ENCODE data around the gene FAM89B. TPM values are rescaled to one million over a fixed set of nuclear protein-coding genes. Genes with fewer than 3 reads are reported as not detected.

Gene FAM89B
- total and polyA plus RNA-seq, 2 of the 8 experiments (the other 6 are each of a cell fraction or from before 2014, with no cell fraction given): 15.8 to 32.4 TPM

DNA sequence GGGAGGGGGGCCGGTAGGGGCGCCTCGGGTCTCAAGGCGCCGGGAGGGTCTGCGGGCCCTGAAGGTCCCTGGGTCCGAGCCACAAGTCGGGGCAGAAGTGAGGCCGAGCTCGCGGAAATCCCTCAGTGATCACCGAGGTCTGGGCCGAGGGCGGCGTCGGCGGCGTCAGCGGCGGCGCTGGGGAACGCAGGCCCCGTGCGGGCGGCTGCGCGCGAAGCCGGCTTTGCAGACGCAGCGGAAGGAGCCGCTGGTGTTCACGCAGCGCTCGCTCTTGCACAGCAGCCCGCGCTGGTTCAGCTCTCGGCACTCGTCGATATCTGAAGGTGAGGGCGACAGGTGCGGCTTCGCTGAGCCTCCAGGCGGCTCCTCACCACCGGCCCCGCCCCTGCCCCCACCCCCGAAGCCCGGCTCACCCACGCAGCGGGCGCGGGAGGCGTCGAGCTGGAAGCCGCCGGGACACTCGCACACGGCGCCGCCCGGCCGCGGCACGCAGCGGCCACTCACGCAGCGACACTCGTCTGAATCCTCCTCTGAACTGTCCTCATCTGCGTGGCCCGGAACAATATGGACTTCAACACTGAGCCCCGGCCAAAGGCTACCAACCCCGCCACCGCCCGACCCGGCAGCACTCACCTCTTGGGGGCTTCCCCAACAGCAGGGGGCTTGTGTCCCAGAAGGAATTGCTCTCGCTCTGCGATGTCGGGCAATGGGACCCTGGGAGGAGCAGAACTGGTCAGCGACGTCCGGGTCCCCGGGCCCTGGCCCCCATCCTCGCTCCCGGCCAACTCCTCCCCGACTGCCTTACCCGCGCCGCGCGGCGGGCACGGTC lies 33.2 kb upstream of the FAM89B start:
- Histone ChIP-seq H2BK15ac (ENCODE audit: low read length) (no peak overlapping the region), H3K18ac (ENCODE audit: extremely low read depth, low read length) (no peak overlapping the region; the same call in none of the 2 replicates), H3K14ac (ENCODE audit: insufficient read length) (no peak overlapping the region), H3K23me2 (ENCODE audit: low read depth, low read length) (peaks cover 17% of the 10 kb centered on the region), H4K20me1 (replicated peaks in 1 of 2; ENCODE audit: control insufficient read depth in 1 of 2, insufficient read depth in 2 of 2, low read length in 2 of 2) (peaks cover 3 to 14% of the 10 kb centered on the region in 2 experiments), H3K79me2 (ENCODE audit: control insufficient read depth in 1 of 2, insufficient read depth in 2 of 2, low read length in 2 of 2) (no peaks in the 10 kb centered on the region), H2BK20ac (ENCODE audit: low read length) (no peak overlapping the region), H2BK12ac (ENCODE audit: low read depth, low read length) (no peak overlapping the region), H3K27ac (ENCODE audit: low read depth, low read length) (no peak overlapping the region), H3K23ac (ENCODE audit: insufficient read length) (no peak overlapping the region), H4K91ac (replicated peaks; ENCODE audit: insufficient read length, low read length) (peak overlapping the region; percentile 73), H3K36me3 (ENCODE audit: control insufficient read depth in 2 of 4, insufficient read depth in 4 of 4, low read length in 3 of 4) (peaks cover 0 to 6% (median 2%) of the 10 kb centered on the region in 4 experiments; a peak in 3 of 8 replicates), H3K4me2 (ENCODE audit: insufficient read depth in 1 of 2, low read depth in 2 of 2, low read length in 2 of 2) (peak overlapping the region; percentile 64 to 89), H3K4me1 (replicated peaks in 1 of 4; ENCODE audit: control insufficient read depth in 3 of 4, insufficient read depth in 4 of 4, low read length in 3 of 4) (peaks cover 0 to 9% (median 1%) of the 10 kb centered on the region in 4 experiments; a peak in 5 of 7 replicates), H3K9ac (replicated peaks in 1 of 4; ENCODE audit: extremely low read depth in 1 of 4, low read depth in 3 of 4, low read length in 3 of 4) (no peak overlapping the region), H2AFZ (ENCODE audit: low read length) (no peak overlapping the region), H2BK120ac (replicated peaks; ENCODE audit: low read depth, low read length) (no peak overlapping the region), H3K4me3 (ENCODE audit: extremely low read depth in 1 of 4, insufficient read depth in 2 of 4, low read depth in 3 of 4, low read length in 4 of 4) (peak overlapping the region; percentile 16 to 68 (median 40)), H3K56ac (replicated peaks; ENCODE audit: insufficient read length, low read depth, low read length) (no peak overlapping the region), H3K4ac (replicated peaks; ENCODE audit: insufficient read length, low read depth, low read length) (peak overlapping the region; percentile 17), H3K9me3 (ENCODE audit: insufficient read depth in 2 of 2, low read depth in 1 of 2, low read length in 1 of 2) (no peaks in the 10 kb centered on the region), H4K8ac (ENCODE audit: extremely low read depth, insufficient read depth, low read length) (peak overlapping the region; percentile 73), H4K5ac (ENCODE audit: insufficient read length, low read depth, low read length) (no peak overlapping the region), H3K27me3 (replicated peaks in 1 of 4; ENCODE audit: control insufficient read depth in 3 of 4, extremely low read depth in 1 of 4, insufficient read depth in 3 of 4, low read length in 3 of 4) (peaks cover 0 to 24% (median 13%) of the 10 kb centered on the region in 4 experiments; a peak in 6 of 7 replicates), H2BK5ac (ENCODE audit: low read depth, low read length) (no peak overlapping the region), H2AK5ac (ENCODE audit: low read depth, low read length) (no peak overlapping the region), H3K79me1 (ENCODE audit: low read depth, low read length) (no peaks in the 10 kb centered on the region)
- ChIA-PET CTCF (ENCODE audit: partially characterized antibody) (interaction anchor here (0.6 to 10.5 kb wide), 13 partner anchors 8 to 435 kb away, joined by 3 to 284 read pairs (median 6); partner anchors contain the start of genes EHBP1L1, FAM89B, LTBP3 and SCYL1), POLR2A (ENCODE audit: partially characterized antibody) (interaction anchor here (0.8 to 5.2 kb wide), 18 partner anchors 10 to 661 kb away, joined by 3 to 62 read pairs (median 6); partner anchors contain the start of genes EHD1, FAM89B, MALAT1 and SCYL1)
- 7% methylated on average over 34 of the region's 92 CpGs; no CpG with 5 or more reads in 1 of the 2 experiments for WGBS, 2 experiments (ENCODE audit: extremely low coverage in 1 of 2, insufficient coverage in 1 of 2, insufficient read length in 1 of 2, insufficient replicate concordance in 2 of 2, low coverage in 1 of 2, low lambda C conversion rate in 2 of 2, missing lambda C conversion rate in 1 of 2)
- no peak for FAIRE-seq
- peak in 1 of 2 experiments; percentile 71 for DNase-seq (ENCODE audit: low read depth in 1 of 2, low spot score in 2 of 2)
- TF ChIP-seq CREB1 (IDR thresholded peaks at IDR 0.05): peak; percentile 6; the same call in 1 of the 2 replicates
- TF ChIP-seq GTF2F1 (IDR thresholded peaks at IDR 0.05; ENCODE audit: borderline replicate concordance, low read depth, low read length): no peak
- 0 out of 2 replicates have a peak, but pooled peaks have one; percentile 9 for TF ChIP-seq GABPA (IDR thresholded peaks at IDR 0.05; ENCODE audit: borderline replicate concordance, insufficient read depth, low read length)
- TF ChIP-seq, protein P1, sequence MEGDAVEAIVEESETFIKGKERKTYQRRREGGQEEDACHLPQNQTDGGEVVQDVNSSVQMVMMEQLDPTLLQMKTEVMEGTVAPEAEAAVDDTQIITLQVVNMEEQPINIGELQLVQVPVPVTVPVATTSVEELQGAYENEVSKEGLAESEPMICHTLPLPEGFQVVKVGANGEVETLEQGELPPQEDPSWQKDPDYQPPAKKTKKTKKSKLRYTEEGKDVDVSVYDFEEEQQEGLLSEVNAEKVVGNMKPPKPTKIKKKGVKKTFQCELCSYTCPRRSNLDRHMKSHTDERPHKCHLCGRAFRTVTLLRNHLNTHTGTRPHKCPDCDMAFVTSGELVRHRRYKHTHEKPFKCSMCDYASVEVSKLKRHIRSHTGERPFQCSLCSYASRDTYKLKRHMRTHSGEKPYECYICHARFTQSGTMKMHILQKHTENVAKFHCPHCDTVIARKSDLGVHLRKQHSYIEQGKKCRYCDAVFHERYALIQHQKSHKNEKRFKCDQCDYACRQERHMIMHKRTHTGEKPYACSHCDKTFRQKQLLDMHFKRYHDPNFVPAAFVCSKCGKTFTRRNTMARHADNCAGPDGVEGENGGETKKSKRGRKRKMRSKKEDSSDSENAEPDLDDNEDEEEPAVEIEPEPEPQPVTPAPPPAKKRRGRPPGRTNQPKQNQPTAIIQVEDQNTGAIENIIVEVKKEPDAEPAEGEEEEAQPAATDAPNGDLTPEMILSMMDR (IDR thresholded peaks at IDR 0.05; ENCODE audit: control extremely low read depth in 1 of 3, insufficient read depth in 1 of 3, low read depth in 1 of 3, low read length in 3 of 3): 0 out of 4 replicates have a peak, but pooled peaks of 1 of the 3 experiments have one; percentile 1
- peak; percentile 12 for TF ChIP-seq EZH2 (IDR thresholded peaks at IDR 0.05; ENCODE audit: low read depth, low read length, severe bottlenecking)
- TF ChIP-seq EGR1 (IDR thresholded peaks at IDR 0.05; ENCODE audit: borderline replicate concordance, low read depth, low read length): no peak
- no peak; a peak in 1 of 4 replicates for TF ChIP-seq RAD21 (IDR thresholded peaks at IDR 0.05 in 1 of 2, conservative IDR thresholded peaks at IDR 0.05 in 1 of 2; ENCODE audit: low read depth in 2 of 2, low read length in 2 of 2)

All from H1 (cell line).